ENCODE data around the gene PPP2R2C.

- no peak for TF ChIP-seq EZH2 (IDR thresholded peaks at IDR 0.05; ENCODE audit: borderline replicate concordance, low read depth, low read length)
- no peak for TF ChIP-seq HDAC2 (IDR thresholded peaks at IDR 0.05)
- no peak for TF ChIP-seq RBM14 (IDR thresholded peaks at IDR 0.05; ENCODE audit: borderline replicate concordance, insufficient read depth, low read depth, low read length)
- no peak for TF ChIP-seq TBP (optimal IDR thresholded peaks at IDR 0.05; ENCODE audit: low read depth, low read length)
- no peak for TF ChIP-seq TGIF2 (CRISPR knock-in tag; IDR thresholded peaks at IDR 0.05)
- TF ChIP-seq JUND (IDR thresholded peaks at IDR 0.05; ENCODE audit: borderline replicate concordance, low read depth, low read length): no peak
- TF ChIP-seq JUND (tag; IDR thresholded peaks at IDR 0.05; ENCODE audit: borderline replicate concordance, low read depth, low read length): no peak
- no peak for TF ChIP-seq TCF7 (IDR thresholded peaks at IDR 0.05; ENCODE audit: borderline replicate concordance)
- TF ChIP-seq, protein P1, sequence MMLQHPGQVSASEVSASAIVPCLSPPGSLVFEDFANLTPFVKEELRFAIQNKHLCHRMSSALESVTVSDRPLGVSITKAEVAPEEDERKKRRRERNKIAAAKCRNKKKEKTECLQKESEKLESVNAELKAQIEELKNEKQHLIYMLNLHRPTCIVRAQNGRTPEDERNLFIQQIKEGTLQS (IDR thresholded peaks at IDR 0.05): no peak
- TF ChIP-seq, protein P1 (CRISPR knock-in tag; conservative IDR thresholded peaks at IDR 0.05): no peak
- no peak for TF ChIP-seq STAT5B (CRISPR knock-in tag; IDR thresholded peaks at IDR 0.05)
- TF ChIP-seq ZNF23 (CRISPR knock-in tag; IDR thresholded peaks at IDR 0.05): no peak
- TF ChIP-seq RCOR1 (IDR thresholded peaks at IDR 0.05; ENCODE audit: borderline replicate concordance in 1 of 2, low read depth in 2 of 2, low read length in 2 of 2): no peak
- no peak for TF ChIP-seq FOXJ3 (CRISPR knock-in tag; IDR thresholded peaks at IDR 0.05)
- TF ChIP-seq XRCC3 (IDR thresholded peaks at IDR 0.05): no peak
These were observed 190.7 kb downstream of the PPP2R2C start for GRCh38 chr4:6281436-6282313.
